Psoas muscle (tissue), 8 donors: Measurements from ENCODE around the gene MOGAT2. TPM values are rescaled to one million over a fixed set of nuclear protein-coding genes. Genes with fewer than 3 reads are reported as not detected.

Source experiments
- ATAC-seq, 4 donors: fragments of 200-7000 bp; cut with Tn5 transposase; one replicate each; pipeline ENCODE4 v1.9.1; 2020; ENCODE audit warnings: moderate library complexity in 3 of 4, mild to moderate bottlenecking in 2 of 4
- DNase-seq, 2 donors: peaks; one replicate each; pipeline ENCODE4 v3.0.0-alpha.2; 2020
- H3K27ac ChIP-seq: fragments of 200-600 bp; one replicate; pipeline ENCODE4 v1.8.0; 2022
- H3K27me3 ChIP-seq, 3 donors: fragments of 200-600 bp in 1 of 3; one replicate each; pipeline versions ENCODE4 v1.6.1 to v1.8.0; 2013 to 2022; ENCODE audit warnings: low read length in 2 of 3, mild to moderate bottlenecking in 2 of 3, moderate library complexity in 1 of 3; ENCODE audit not compliant: insufficient read depth in 3 of 3
- H3K36me3 ChIP-seq, 2 donors: fragments of 200-600 bp in 1 of 2; one replicate each; pipeline versions ENCODE4 v1.6.1 to v1.8.0; 2013 to 2022; ENCODE audit warnings: low read depth in 1 of 2, mild to moderate bottlenecking in 1 of 2, moderate library complexity in 1 of 2; ENCODE audit not compliant: insufficient read depth in 1 of 2
- H3K4me1 ChIP-seq: fragments of 200-600 bp; one replicate; pipeline ENCODE4 v1.8.0; 2022
- H3K4me3 ChIP-seq: fragments of 200-600 bp; one replicate; pipeline ENCODE4 v1.8.0; 2022; ENCODE audit warnings: mild to moderate bottlenecking
- H3K9me3 ChIP-seq: fragments of 200-600 bp; one replicate; pipeline ENCODE4 v1.8.0; 2022
- CTCF ChIP-seq: fragments of 200-600 bp; IDR thresholded peaks from one replicate; pipeline ENCODE4 v1.8.0; 2022; ENCODE audit warnings: antibody characterized with exemption
- WGBS, 3 donors: extraction: QIAGEN DNeasy Blood & Tissue Kit; methylation state at CpG; one replicate each; pipeline versions ENCODE4 v1.1.6 to v1.1.7; 2013; 5-methylcytosine and 5-hydroxymethylcytosine counted together
- intact Hi-C, 2 donors: fragments of 100-400 bp; cut with DNase I; formaldehyde crosslinking; loops; one replicate each; pipeline versions ENCODE4 v1.11.0 to v1.14.2; 2022
- polyA plus RNA-seq, 3 donors: library from polyadenylated mRNA; stranded (reverse); fragments of 200-250 nt; gene quantifications; one replicate each; pipeline ENCODE4 v1.2.3, GENCODE V29; 2013
- total RNA-seq, 4 donors: library from RNA; stranded (reverse); fragmentation: NEBNext Ultra II Directional in 2 of 4; extraction: Animal tissue kit (Norgen Biotek cat#: 25700) in 2 of 4; gene quantifications; one replicate each; pipeline versions ENCODE4 v1.2.1 to v1.2.4, GENCODE V29; 2021 to 2023
- donor health status: healthy with polysubstance abuse.
- donor health status: DM: no; HTN: no; CAD: no; lungs with moderate emphysema.
- donor health status: Bipolar disorder and iron deficiency.
- donor health status: healthy.
- donor health status: DM: yes; HTN: yes; CAD: no.
- donor health status: DM: no; HTN: no; CAD: no.
- donor health status: DM: no; HTN: no; CAD: no.
- donor health status: DM: yes; HTN: yes; CAD: no.

Gene MOGAT2
- total and polyA plus RNA-seq, 7 donors, result 0.04 to 0.19 TPM; not detected in 5

GRCh38 chr11:75691804-75692203 lies 25.8 kb upstream of the MOGAT2 start:
- intact Hi-C loops, result no loop called here
- Histone ChIP-seq H3K27ac (no peak overlapping the region), H3K36me3 (no peaks in the 10 kb centered on the region), H3K27me3 (no peaks in the 10 kb centered on the region), H3K9me3 (no peaks in the 10 kb centered on the region), H3K4me1 (no peaks in the 10 kb centered on the region), H3K4me3 (no peak overlapping the region)
- ATAC-seq, result no peak
- DNase-seq, result no peak
- WGBS, 3 donors, result 87 to 94% (median 89%) methylated on average over 4 of the region's 4 CpGs
- TF ChIP-seq CTCF, result no peak

- Histone ChIP-seq H3K27ac (no peak overlapping the region), H3K36me3 (no peaks in the 10 kb centered on the region), H3K9me3 (no peaks in the 10 kb centered on the region), H3K4me1 (no peaks in the 10 kb centered on the region), H3K4me3 (no peak overlapping the region), H3K27me3 (no peaks in the 10 kb centered on the region)
- no peak for ATAC-seq
- no peak for DNase-seq
- intact Hi-C loops, result no loop called here
- no peak for TF ChIP-seq CTCF
- 87 to 88% (median 88%) methylated on average over 4 of the region's 4 CpGs for WGBS, 3 donors
Observed at GRCh38 chr11:75697906-75698581, 19.6 kb upstream of the MOGAT2 start.

GRCh38 chr11:75700940-75701339 lies 16.7 kb upstream of the MOGAT2 start:
- TF ChIP-seq CTCF, result no peak
- Histone ChIP-seq H3K27me3 (no peaks in the 10 kb centered on the region), H3K27ac (no peak overlapping the region), H3K4me1 (no peaks in the 10 kb centered on the region), H3K9me3 (no peaks in the 10 kb centered on the region), H3K4me3 (no peak overlapping the region), H3K36me3 (no peaks in the 10 kb centered on the region)
- 51 to 66% (median 62%) methylated on average over 2 of the region's 2 CpGs for WGBS, 3 donors
- intact Hi-C loops, result loop anchor here in 1 of 2 donors (10.0 kb wide), 1 partner anchor 136 kb away; the partner anchor contains the start of gene SERPINH1
- no peak for DNase-seq
- ATAC-seq, result no peak

GRCh38 chr11:75703695-75704237 lies 13.9 kb upstream of the MOGAT2 start:
- Histone ChIP-seq H3K27me3 (no peaks in the 10 kb centered on the region), H3K4me1 (no peaks in the 10 kb centered on the region), H3K36me3 (no peaks in the 10 kb centered on the region), H3K4me3 (no peak overlapping the region), H3K27ac (no peak overlapping the region), H3K9me3 (no peaks in the 10 kb centered on the region)
- no peak for TF ChIP-seq CTCF
- intact Hi-C loops, result loop anchor here in 1 of 2 donors (10.0 kb wide), 1 partner anchor 139 kb away; the partner anchor contains the start of gene SERPINH1
- DNase-seq, result no peak
- ATAC-seq, result no peak
- 86 to 92% (median 89%) methylated on average over 6 to 7 of the region's 7 CpGs for WGBS, 3 donors
